PC-9 (cell line): ENCODE data around the gene PRKX. TPM values are rescaled to one million over a fixed set of nuclear protein-coding genes. Genes with fewer than 3 reads are reported as not detected.

ENCODE experiments used
- BruUV-seq: library from RNA; stranded (reverse); fragments of 400-500 nt; replicated peaks from 2 replicates; lab custom pipeline; 2021; lab: Mats Ljungman, UMichigan
- CTCF ChIA-PET: fragments of 300-600 bp; sonication (Branson Sonifier 250); formaldehyde crosslinking; loops from one replicate; lab custom pipeline; 2022; ENCODE audit warnings: antibody characterized with exemption; lab: Charles Lee
- POLR2A ChIA-PET: fragments of 300-600 bp; sonication (Branson Sonifier 250); formaldehyde crosslinking; loops from one replicate; lab custom pipeline; 2022; ENCODE audit warnings: antibody characterized with exemption; ENCODE audit not compliant: unreplicated experiment; lab: Charles Lee
- DNase-seq, 2 experiments: peaks; one replicate each; pipeline versions ENCODE4 v3.0.0 to v3.0.0-alpha.2; 2015 to 2022; ENCODE audit warnings: mixed read lengths in 1 of 2
- H2AFZ ChIP-seq: fragments of 200-600 bp; sonication (generic); 2 replicates; pipeline ENCODE4 v1.8.1; 2017; ENCODE audit warnings: antibody characterized with exemption
- H3F3A ChIP-seq: fragments of 200-600 bp; sonication (generic); 2 replicates; pipeline ENCODE4 v1.8.1; 2017; ENCODE audit warnings: antibody characterized with exemption, mild to moderate bottlenecking, low read depth; ENCODE audit not compliant: insufficient read depth
- H3K27ac ChIP-seq: fragments of 200-600 bp; sonication (generic); 2 replicates; pipeline ENCODE4 v1.6.1; 2016; ENCODE audit warnings: mixed run types
- H3K27me3 ChIP-seq: fragments of 200-600 bp; sonication (generic); 2 replicates; pipeline ENCODE4 v1.6.1; 2016; ENCODE audit warnings: low read depth, mixed run types; ENCODE audit not compliant: insufficient read depth
- H3K36me3 ChIP-seq: fragments of 200-600 bp; sonication (generic); 2 replicates; pipeline ENCODE4 v1.6.1; 2016; ENCODE audit warnings: low read depth, mixed run types
- H3K4me1 ChIP-seq: fragments of 200-600 bp; sonication (generic); replicated peaks from 2 replicates; pipeline ENCODE4 v1.6.1; 2016; ENCODE audit warnings: mixed run types; ENCODE audit not compliant: insufficient read depth
- H3K4me2 ChIP-seq: fragments of 200-600 bp; sonication (generic); 2 replicates; pipeline ENCODE4 v1.6.1; 2017; ENCODE audit warnings: mixed run types
- H3K4me3 ChIP-seq: fragments of 200-600 bp; sonication (generic); 2 replicates; pipeline ENCODE4 v1.6.1; 2016; ENCODE audit warnings: mixed run types
- H3K79me2 ChIP-seq: fragments of 200-600 bp; sonication (generic); 2 replicates; pipeline ENCODE4 v1.6.1; 2017; ENCODE audit warnings: low read depth, mixed run types
- H3K9me2 ChIP-seq: fragments of 200-600 bp; sonication (generic); 2 replicates; pipeline ENCODE4 v1.8.1; 2017; ENCODE audit warnings: mild to moderate bottlenecking; ENCODE audit not compliant: insufficient read depth
- H3K9me3 ChIP-seq: fragments of 200-600 bp; sonication (generic); 2 replicates; pipeline ENCODE4 v1.8.1; 2016; ENCODE audit warnings: low read depth; ENCODE audit not compliant: insufficient read depth
- H4K20me1 ChIP-seq: fragments of 200-600 bp; sonication (generic); 2 replicates; pipeline ENCODE4 v1.8.1; 2017; ENCODE audit not compliant: insufficient read depth
- CTCF ChIP-seq: fragments of 200-600 bp; sonication (generic); conservative IDR thresholded peaks from 2 replicates; pipeline ENCODE4 v1.6.1; 2017; ENCODE audit warnings: mixed run types, antibody characterized with exemption, mild to moderate bottlenecking, moderate library complexity
- EZH2 ChIP-seq: fragments of 200-600 bp; sonication (generic); IDR thresholded peaks from 2 replicates; pipeline ENCODE4 v1.8.0; 2017; ENCODE audit warnings: antibody characterized with exemption, low read depth
- intact Hi-C: fragments of 100-400 bp; cut with micrococcal nuclease; formaldehyde crosslinking; loops from one replicate; pipeline ENCODE4 v1.10.0; 2022; ENCODE audit not compliant: unreplicated experiment
- total RNA-seq: library from RNA; stranded (reverse); gene quantifications from 2 replicates; pipeline ENCODE4 v1.2.3, GENCODE V29; 2021

The PRKX gene
- total RNA-seq, 1 experiment from 2014 or later, result 31.5 TPM

GRCh38 chrX:3589474-3589873, 124.0 kb downstream of the PRKX start:
- no TSS peak for BruUV-seq
- ChIA-PET CTCF (no interaction called here), POLR2A (no interaction called here)
- no peak for DNase-seq
- Histone ChIP-seq H3K79me2 (no peaks in the 10 kb centered on the region), H3K27ac (no peak overlapping the region), H3K36me3 (no peaks in the 10 kb centered on the region), H2AFZ (no peak overlapping the region), H3K9me2 (no peaks in the 10 kb centered on the region), H3F3A (no peaks in the 10 kb centered on the region), H3K27me3 (peaks cover 32% of the 10 kb centered on the region; the same call in 1 of the 2 replicates), H4K20me1 (no peaks in the 10 kb centered on the region), H3K4me1 (no peaks in the 10 kb centered on the region), H3K4me2 (no peak overlapping the region), H3K9me3 (no peaks in the 10 kb centered on the region), H3K4me3 (no peak overlapping the region)
- TF ChIP-seq CTCF (no peak), EZH2 (no peak)
- intact Hi-C loops, result no loop called here

- POLR2A ChIA-PET, result no interaction called here
- CTCF ChIA-PET, result no interaction called here
Measured at GRCh38 chrX:3585719-3586118, 127.7 kb downstream of the PRKX start.

GRCh38 chrX:3584415-3584996, 128.9 kb downstream of the PRKX start:
- no peak overlapping the region for H3K27ac ChIP-seq
- H3K4me2 ChIP-seq, result no peak overlapping the region
- H4K20me1 ChIP-seq, result no peaks in the 10 kb centered on the region
- no peaks in the 10 kb centered on the region for H3K79me2 ChIP-seq
- CTCF ChIA-PET, result no interaction called here
- H3K9me2 ChIP-seq, result no peaks in the 10 kb centered on the region
- H3F3A ChIP-seq, result no peaks in the 10 kb centered on the region
- H3K4me1 ChIP-seq, result no peaks in the 10 kb centered on the region
- POLR2A ChIA-PET, result no interaction called here
- BruUV-seq, result no TSS peak
- H3K4me3 ChIP-seq, result no peak overlapping the region
- peaks cover 44% of the 10 kb centered on the region; the same call in 1 of the 2 replicates for H3K27me3 ChIP-seq
- H2AFZ ChIP-seq, result no peak overlapping the region
- no peak for DNase-seq
- no peaks in the 10 kb centered on the region for H3K9me3 ChIP-seq
- no peak for TF ChIP-seq CTCF
- TF ChIP-seq EZH2, result no peak
- H3K36me3 ChIP-seq, result no peaks in the 10 kb centered on the region
- intact Hi-C loops, result no loop called here

More at GRCh38 chrX:3585719-3586118, 127.7 kb downstream of the PRKX start:
- no peaks in the 10 kb centered on the region for H3K36me3 ChIP-seq
- H2AFZ ChIP-seq, result no peak overlapping the region
- no peak overlapping the region for H3K27ac ChIP-seq
- peaks cover 41% of the 10 kb centered on the region; the same call in 1 of the 2 replicates for H3K27me3 ChIP-seq
- intact Hi-C loops, result no loop called here
- no peaks in the 10 kb centered on the region for H3K9me3 ChIP-seq
- H3K79me2 ChIP-seq, result no peaks in the 10 kb centered on the region
- no peaks in the 10 kb centered on the region for H3K9me2 ChIP-seq
- no TSS peak for BruUV-seq
- no peak overlapping the region for H3K4me2 ChIP-seq
- DNase-seq, result no peak
- TF ChIP-seq EZH2 (no peak), CTCF (no peak)
- H3K4me3 ChIP-seq, result no peak overlapping the region
- H3F3A ChIP-seq, result no peaks in the 10 kb centered on the region
- H4K20me1 ChIP-seq, result no peaks in the 10 kb centered on the region
- H3K4me1 ChIP-seq, result no peaks in the 10 kb centered on the region
